G401.6 (cell line): ENCODE measurements around the gene KLK15.

ENCODE experiments used
- FAIRE-seq: peaks from 2 replicates; lab custom pipeline; 2012; peaks lifted over from hg19 to GRCh38; lab: Jason Lieb, UNC

The KLK15 gene

GRCh38 chr19:50843205-50843604 is 9.8 kb upstream of the KLK15 start:
- FAIRE-seq, result no peak

- no peak for FAIRE-seq
Measured at GRCh38 chr19:50842130-50842529, 8.8 kb upstream of the KLK15 start.

GRCh38 chr19:50839712-50840655 is 6.6 kb upstream of the KLK15 start:
- no peak for FAIRE-seq

- FAIRE-seq, result no peak
Measured at GRCh38 chr19:50838239-50838638, 4.9 kb upstream of the KLK15 start.

GRCh38 chr19:50837300-50837699 is 3.9 kb upstream of the KLK15 start:
- no peak for FAIRE-seq

GRCh38 chr19:50836543-50837195 is 3.3 kb upstream of the KLK15 start:
- FAIRE-seq, result no peak

GRCh38 chr19:50835785-50836542 is 2.6 kb upstream of the KLK15 start:
- no peak for FAIRE-seq

- FAIRE-seq, result no peak
Measured at GRCh38 chr19:50835103-50835784, 1.9 kb upstream of the KLK15 start.

- FAIRE-seq, result no peak
Measured at GRCh38 chr19:50833802-50834167, 411 bp upstream of the KLK15 start.

GRCh38 chr19:50832666-50833065 is 708 bp downstream of the KLK15 start:
- no peak for FAIRE-seq

GRCh38 chr19:50831026-50831396 is 2.4 kb downstream of the KLK15 start:
- FAIRE-seq, result no peak

- no peak for FAIRE-seq
Measured at GRCh38 chr19:50830266-50831025, 2.9 kb downstream of the KLK15 start.

GRCh38 chr19:50829801-50830200 is 3.6 kb downstream of the KLK15 start:
- no peak for FAIRE-seq

GRCh38 chr19:50827476-50827875 is 5.9 kb downstream of the KLK15 start:
- no peak for FAIRE-seq

GRCh38 chr19:50826492-50827240 is 6.7 kb downstream of the KLK15 start:
- FAIRE-seq, result no peak

- no peak for FAIRE-seq
Measured at GRCh38 chr19:50823389-50824042, 9.9 kb downstream of the KLK15 start, which contains the start of gene KLK1. Gene KLK1 (minus strand): TSS chr19:50823787. CDS start chr19:50823748, 39 bp downstream.

- FAIRE-seq, result no peak
Measured at GRCh38 chr19:50822661-50823208, 10.6 kb downstream of the KLK15 start.

- FAIRE-seq, result no peak
Measured at GRCh38 chr19:50821622-50822021, 11.8 kb downstream of the KLK15 start.

GRCh38 chr19:50821248-50821612 is 12.1 kb downstream of the KLK15 start:
- FAIRE-seq, result no peak
